Astrocyte (in vitro differentiated cells and primary cell): ENCODE results near the gene RAB32. TPM values are rescaled to one million over a fixed set of nuclear protein-coding genes. Genes with fewer than 3 reads are reported as not detected.

Source experiments
- DNase-seq: peaks from one replicate; pipeline ENCODE4 v3.0.0-alpha.2; 2010; ENCODE audit warnings: low read depth
- FAIRE-seq: peaks from 2 replicates; lab custom pipeline; 2011; peaks lifted over from hg19 to GRCh38; lab: Jason Lieb, UNC
- H2AFZ ChIP-seq: 2 replicates; pipeline ENCODE4 v1.6.0; 2012; ENCODE audit warnings: low read depth, low read length, inconsistent platforms
- H3K27ac ChIP-seq: 2 replicates; pipeline ENCODE4 v1.5.1; 2011; ENCODE audit warnings: low read depth, low read length, inconsistent platforms
- H3K27me3 ChIP-seq: 2 replicates; pipeline ENCODE4 v1.6.0; 2011; ENCODE audit warnings: low read length, inconsistent platforms; ENCODE audit not compliant: insufficient read depth
- H3K36me3 ChIP-seq: 2 replicates; pipeline ENCODE4 v1.5.1; 2011; ENCODE audit warnings: low read length, inconsistent platforms; ENCODE audit not compliant: insufficient read depth
- H3K4me1 ChIP-seq: 2 replicates; pipeline ENCODE4 v1.5.1; 2011; ENCODE audit warnings: low read length, inconsistent platforms; ENCODE audit not compliant: insufficient read depth
- H3K4me2 ChIP-seq: 2 replicates; pipeline ENCODE4 v1.6.0; 2012; ENCODE audit warnings: low read length, inconsistent platforms
- H3K4me3 ChIP-seq: 2 replicates; pipeline ENCODE4 v1.5.1; 2011; ENCODE audit warnings: low read depth, mild to moderate bottlenecking, low read length, inconsistent platforms; ENCODE audit not compliant: insufficient read depth
- H3K79me2 ChIP-seq: 2 replicates; pipeline ENCODE4 v1.6.0; 2012; ENCODE audit warnings: mild to moderate bottlenecking, low read length, inconsistent platforms; ENCODE audit not compliant: insufficient read depth
- H3K9ac ChIP-seq: 2 replicates; pipeline ENCODE4 v1.6.0; 2012; ENCODE audit warnings: mild to moderate bottlenecking, low read length, inconsistent platforms
- H3K9me3 ChIP-seq: 2 replicates; pipeline ENCODE4 v1.5.1; 2012; ENCODE audit warnings: low read depth, mild to moderate bottlenecking, low read length, inconsistent platforms; ENCODE audit not compliant: insufficient read depth
- H4K20me1 ChIP-seq: 2 replicates; pipeline ENCODE4 v1.6.0; 2012; ENCODE audit warnings: low read length, inconsistent platforms; ENCODE audit not compliant: insufficient read depth
- H3K27ac Mint-ChIP-seq: one replicate; pipeline ENCODE4 v1.8.0; 2021; ENCODE audit warnings: mild to moderate bottlenecking, mixed read lengths; ENCODE audit not compliant: unreplicated experiment
- H3K27me3 Mint-ChIP-seq: one replicate; pipeline ENCODE4 v1.8.0; 2021; ENCODE audit warnings: low read depth, mixed read lengths; ENCODE audit not compliant: unreplicated experiment
- H3K36me3 Mint-ChIP-seq: one replicate; pipeline ENCODE4 v1.8.0; 2021; ENCODE audit warnings: low read depth, mixed read lengths; ENCODE audit not compliant: unreplicated experiment
- H3K4me1 Mint-ChIP-seq: one replicate; pipeline ENCODE4 v1.8.0; 2021; ENCODE audit warnings: low read depth, mixed read lengths; ENCODE audit not compliant: unreplicated experiment
- H3K4me3 Mint-ChIP-seq: one replicate; pipeline ENCODE4 v1.8.0; 2021; ENCODE audit warnings: mild to moderate bottlenecking, moderate library complexity, mixed read lengths; ENCODE audit not compliant: unreplicated experiment
- H3K9me3 Mint-ChIP-seq: one replicate; pipeline ENCODE4 v1.8.0; 2021; ENCODE audit warnings: mild to moderate bottlenecking, mixed read lengths; ENCODE audit not compliant: unreplicated experiment
- EZH2 ChIP-seq: IDR thresholded peaks from 2 replicates; pipeline ENCODE4 v1.6.1; 2012; ENCODE audit warnings: mild to moderate bottlenecking, low read length, inconsistent platforms; ENCODE audit not compliant: insufficient read depth
- total RNA-seq: library from RNA; stranded (reverse); gene quantifications from 2 replicates; pipeline ENCODE4 v1.2.1, GENCODE V29; 2021
- TF ChIP-seq, protein P1 (sequence below): IDR thresholded peaks from 2 replicates; pipeline ENCODE4 v1.5.1; 2011; ENCODE audit warnings: low read depth, mild to moderate bottlenecking, inconsistent platforms, low read length, moderate library complexity; ENCODE audit not compliant: insufficient read depth

The RAB32 gene
- total RNA-seq, 1 donor from 2014 or later = 77.4 TPM

DNA sequence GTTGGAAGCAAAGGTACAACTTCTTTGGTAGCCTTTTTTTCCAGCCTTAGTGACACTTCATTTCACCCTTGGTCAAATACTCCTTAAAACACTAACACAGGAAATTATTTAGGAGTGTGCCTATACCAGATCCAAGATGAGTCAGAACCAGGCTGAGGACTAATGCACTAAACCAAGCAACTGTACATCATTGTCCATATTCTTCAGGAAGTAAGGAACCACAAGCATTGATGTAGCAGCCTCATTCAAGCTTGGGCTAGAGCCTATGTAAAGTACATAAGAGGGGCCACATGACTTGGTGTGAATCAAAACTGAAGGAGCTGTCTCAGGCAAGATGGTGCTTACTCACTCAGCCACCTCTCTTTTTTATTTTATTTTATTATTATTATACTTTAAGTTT lies 34.4 kb downstream of the RAB32 start:
- Mint-ChIP-seq H3K27ac (no peak overlapping the region), H3K4me1 (no peaks in the 10 kb centered on the region), H3K9me3 (no peaks in the 10 kb centered on the region), H3K4me3 (no peak overlapping the region), H3K36me3 (no peaks in the 10 kb centered on the region), H3K27me3 (no peaks in the 10 kb centered on the region)
- H3K27me3 ChIP-seq = no peaks in the 10 kb centered on the region
- no peak for FAIRE-seq
- H3K27ac ChIP-seq = no peak overlapping the region
- DNase-seq = peak; percentile 14
- H2AFZ ChIP-seq = no peak overlapping the region
- H3K4me1 ChIP-seq = no peaks in the 10 kb centered on the region
- no peak for TF ChIP-seq EZH2
- TF ChIP-seq, protein P1, sequence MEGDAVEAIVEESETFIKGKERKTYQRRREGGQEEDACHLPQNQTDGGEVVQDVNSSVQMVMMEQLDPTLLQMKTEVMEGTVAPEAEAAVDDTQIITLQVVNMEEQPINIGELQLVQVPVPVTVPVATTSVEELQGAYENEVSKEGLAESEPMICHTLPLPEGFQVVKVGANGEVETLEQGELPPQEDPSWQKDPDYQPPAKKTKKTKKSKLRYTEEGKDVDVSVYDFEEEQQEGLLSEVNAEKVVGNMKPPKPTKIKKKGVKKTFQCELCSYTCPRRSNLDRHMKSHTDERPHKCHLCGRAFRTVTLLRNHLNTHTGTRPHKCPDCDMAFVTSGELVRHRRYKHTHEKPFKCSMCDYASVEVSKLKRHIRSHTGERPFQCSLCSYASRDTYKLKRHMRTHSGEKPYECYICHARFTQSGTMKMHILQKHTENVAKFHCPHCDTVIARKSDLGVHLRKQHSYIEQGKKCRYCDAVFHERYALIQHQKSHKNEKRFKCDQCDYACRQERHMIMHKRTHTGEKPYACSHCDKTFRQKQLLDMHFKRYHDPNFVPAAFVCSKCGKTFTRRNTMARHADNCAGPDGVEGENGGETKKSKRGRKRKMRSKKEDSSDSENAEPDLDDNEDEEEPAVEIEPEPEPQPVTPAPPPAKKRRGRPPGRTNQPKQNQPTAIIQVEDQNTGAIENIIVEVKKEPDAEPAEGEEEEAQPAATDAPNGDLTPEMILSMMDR = no peak
- H3K4me2 ChIP-seq = no peak overlapping the region
- no peak overlapping the region for H3K4me3 ChIP-seq
- H3K36me3 ChIP-seq = no peaks in the 10 kb centered on the region
- H4K20me1 ChIP-seq = no peaks in the 10 kb centered on the region
- H3K9me3 ChIP-seq = no peaks in the 10 kb centered on the region
- no peak overlapping the region for H3K9ac ChIP-seq
- no peaks in the 10 kb centered on the region for H3K79me2 ChIP-seq

DNA sequence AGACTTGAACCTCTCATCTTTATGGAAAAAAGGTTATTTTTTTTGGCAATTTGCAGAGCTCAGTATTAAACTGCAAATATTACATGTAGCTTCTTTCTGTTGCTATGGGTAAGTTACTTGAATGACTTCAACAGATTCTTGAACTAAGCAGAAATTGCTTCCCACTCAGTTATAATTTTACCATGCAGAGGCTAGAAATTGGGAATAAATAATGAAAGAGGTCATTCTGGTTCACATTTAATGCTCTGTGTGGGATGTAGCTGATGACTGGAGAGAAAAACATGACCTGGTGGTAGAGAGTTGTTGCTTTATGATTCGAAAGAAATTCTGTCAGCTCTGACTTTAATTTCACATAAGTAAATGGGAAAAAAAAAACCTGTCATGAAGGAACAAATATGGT lies 38.3 kb downstream of the RAB32 start:
- no peak for FAIRE-seq
- no peak overlapping the region for H3K4me2 ChIP-seq
- Mint-ChIP-seq H3K9me3 (no peaks in the 10 kb centered on the region), H3K27ac (no peak overlapping the region), H3K27me3 (no peaks in the 10 kb centered on the region), H3K4me1 (no peaks in the 10 kb centered on the region), H3K36me3 (no peaks in the 10 kb centered on the region), H3K4me3 (no peak overlapping the region)
- H3K27ac ChIP-seq = no peak overlapping the region
- no peak overlapping the region for H2AFZ ChIP-seq
- DNase-seq = no peak
- H3K36me3 ChIP-seq = no peaks in the 10 kb centered on the region
- no peaks in the 10 kb centered on the region for H3K9me3 ChIP-seq
- H3K79me2 ChIP-seq = no peaks in the 10 kb centered on the region
- H3K4me3 ChIP-seq = no peak overlapping the region
- H3K27me3 ChIP-seq = no peaks in the 10 kb centered on the region
- TF ChIP-seq, protein P1 = no peak
- TF ChIP-seq EZH2 = no peak
- H4K20me1 ChIP-seq = no peaks in the 10 kb centered on the region
- no peaks in the 10 kb centered on the region for H3K4me1 ChIP-seq
- H3K9ac ChIP-seq = no peak overlapping the region

DNA sequence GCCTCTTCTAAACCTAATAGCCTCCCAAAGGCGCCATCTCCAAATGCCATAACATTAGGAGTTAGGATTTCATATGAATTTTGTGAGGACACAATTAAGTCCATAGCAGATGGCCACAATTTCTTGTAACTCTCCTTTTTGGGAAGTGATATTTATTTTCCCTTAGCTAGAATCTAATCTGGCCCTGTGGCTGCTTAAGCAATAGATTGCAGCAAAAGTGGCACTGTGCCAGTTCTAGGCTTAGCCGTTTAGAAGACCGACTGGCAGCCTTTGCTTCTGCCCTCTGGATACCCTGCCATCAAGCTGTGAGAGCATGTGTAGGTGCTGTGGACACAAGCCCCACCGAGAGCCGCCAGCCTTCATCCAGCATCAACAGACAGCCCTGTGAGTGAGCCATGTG lies 39.2 kb downstream of the RAB32 start:
- no peak overlapping the region for H3K4me3 ChIP-seq
- no peaks in the 10 kb centered on the region for H4K20me1 ChIP-seq
- Mint-ChIP-seq H3K36me3 (no peaks in the 10 kb centered on the region), H3K4me1 (no peaks in the 10 kb centered on the region), H3K4me3 (no peak overlapping the region), H3K27ac (no peak overlapping the region), H3K27me3 (no peaks in the 10 kb centered on the region), H3K9me3 (no peaks in the 10 kb centered on the region)
- no peaks in the 10 kb centered on the region for H3K79me2 ChIP-seq
- no peak for TF ChIP-seq EZH2
- TF ChIP-seq, protein P1 = no peak
- no peak overlapping the region for H3K27ac ChIP-seq
- H2AFZ ChIP-seq = no peak overlapping the region
- H3K36me3 ChIP-seq = no peaks in the 10 kb centered on the region
- no peak for FAIRE-seq
- no peaks in the 10 kb centered on the region for H3K4me1 ChIP-seq
- no peak overlapping the region for H3K9ac ChIP-seq
- DNase-seq = no peak
- H3K27me3 ChIP-seq = no peaks in the 10 kb centered on the region
- no peak overlapping the region for H3K4me2 ChIP-seq
- no peaks in the 10 kb centered on the region for H3K9me3 ChIP-seq
